B cell (primary cell): Measurements from ENCODE around the gene TIAM2. TPM values are rescaled to one million over a fixed set of nuclear protein-coding genes. Genes with fewer than 3 reads are reported as not detected.

ENCODE experiments used
- ATAC-seq: fragments of 200-7000 bp; cut with Tn5 transposase; one replicate; pipeline ENCODE4 v1.10.0; 2021; ENCODE audit warnings: low read depth, mild to moderate bottlenecking, moderate number of reproducible peaks, moderate library complexity
- CTCF ChIA-PET: fragments of 350-600 bp; sonication (Branson Sonifier 250); formaldehyde crosslinking; loops from one replicate; lab custom pipeline; 2021; ENCODE audit warnings: antibody characterized with exemption, inconsistent platforms; lab: Charles Lee
- POLR2A ChIA-PET: fragments of 350-600 bp; sonication (Branson Sonifier 250); formaldehyde crosslinking; loops from one replicate; lab custom pipeline; 2021; ENCODE audit warnings: antibody characterized with exemption; lab: Charles Lee
- DNase-seq: peaks from one replicate; pipeline ENCODE4 v3.0.0; 2013
- H2AFZ ChIP-seq: 2 replicates; pipeline ENCODE4 v1.6.1; 2012; ENCODE audit warnings: mild to moderate bottlenecking, low read depth, low read length; ENCODE audit not compliant: insufficient read depth, poor library complexity, severe bottlenecking
- H3K27ac ChIP-seq, 2 donors: 1 replicate in 1 of 2; 2 replicates in 1 of 2; pipeline ENCODE4 v1.5.1; 2012 to 2013; ENCODE audit warnings: low read length in 2 of 2, mild to moderate bottlenecking in 2 of 2, moderate library complexity in 1 of 2
- H3K27me3 ChIP-seq, 4 experiments: fragments of 200-600 bp in 1 of 4; sonication (generic) in 1 of 4; replicated peaks in 1 of 4; 1 replicate in 2 of 4; 2 replicates in 2 of 4; pipeline versions ENCODE4 v1.6.1 to v1.7.0; 2013 to 2016; ENCODE audit warnings: low read length in 3 of 4, mild to moderate bottlenecking in 2 of 4, mixed read lengths in 1 of 4, moderate library complexity in 1 of 4; ENCODE audit not compliant: insufficient read depth in 4 of 4, control insufficient read depth in 3 of 4; ENCODE audit errors: control extremely low read depth in 1 of 4
- H3K36me3 ChIP-seq, 2 experiments: replicated peaks in 1 of 2; 1 replicate in 1 of 2; 2 replicates in 1 of 2; pipeline versions ENCODE4 v1.6.1 to v1.7.1; 2013; ENCODE audit warnings: low read length in 1 of 2; ENCODE audit not compliant: insufficient read depth in 2 of 2, control insufficient read depth in 1 of 2; ENCODE audit errors: control extremely low read depth in 1 of 2, extremely low read depth in 1 of 2
- H3K4me1 ChIP-seq, 2 donors: fragments of 200-600 bp in 1 of 2; sonication (generic) in 1 of 2; 1 replicate in 1 of 2; 2 replicates in 1 of 2; pipeline versions ENCODE4 v1.5.1 to v1.6.1; 2013 to 2017; ENCODE audit warnings: low read length in 2 of 2; ENCODE audit not compliant: control insufficient read depth in 2 of 2, insufficient read depth in 2 of 2
- H3K4me2 ChIP-seq: replicated peaks from 2 replicates; pipeline ENCODE3; 2012; ENCODE audit warnings: mild to moderate bottlenecking, low read depth, low read length; ENCODE audit not compliant: poor library complexity, severe bottlenecking
- H3K4me3 ChIP-seq, 5 experiments: fragments of 200-600 bp in 1 of 5; sonication (generic) in 1 of 5; 1 replicate in 3 of 5; 2 replicates in 2 of 5; pipeline versions ENCODE4 v1.5.1 to v1.7.0; 2011 to 2016; ENCODE audit warnings: low read length in 4 of 5, mild to moderate bottlenecking in 4 of 5, low read depth in 2 of 5, control low read depth in 1 of 5, moderate library complexity in 1 of 5; ENCODE audit not compliant: insufficient read depth in 1 of 5; ENCODE audit errors: control extremely low read depth in 1 of 5, extremely low read depth in 1 of 5
- H3K79me2 ChIP-seq: fragments of 200-600 bp; sonication (generic); one replicate; pipeline ENCODE4 v1.6.0; 2016; ENCODE audit warnings: low read length; ENCODE audit not compliant: control insufficient read depth, insufficient read depth
- H3K9ac ChIP-seq: fragments of 200-600 bp; sonication (generic); 2 replicates; pipeline ENCODE4 v1.6.1; 2017; ENCODE audit warnings: mild to moderate bottlenecking, low read length, moderate library complexity
- H3K9me3 ChIP-seq, 3 donors: one replicate each; pipeline versions ENCODE4 v1.6.1 to v1.7.1; 2013; ENCODE audit warnings: low read length in 2 of 3; ENCODE audit not compliant: control insufficient read depth in 2 of 3, insufficient read depth in 1 of 3; ENCODE audit errors: control extremely low read depth in 1 of 3
- H4K20me1 ChIP-seq: 2 replicates; pipeline ENCODE4 v1.6.0; 2012; ENCODE audit warnings: mild to moderate bottlenecking, low read length; ENCODE audit not compliant: insufficient read depth, control insufficient read depth, poor library complexity, severe bottlenecking
- H3K27ac Mint-ChIP-seq: one replicate; pipeline ENCODE4 v1.8.0; 2021; ENCODE audit warnings: mixed read lengths
- H3K27me3 Mint-ChIP-seq: one replicate; pipeline ENCODE4 v1.8.0; 2021; ENCODE audit warnings: mixed read lengths
- H3K4me1 Mint-ChIP-seq: one replicate; pipeline ENCODE4 v1.8.0; 2021; ENCODE audit warnings: mixed read lengths
- H3K4me3 Mint-ChIP-seq: one replicate; pipeline ENCODE4 v1.8.0; 2021; ENCODE audit warnings: mixed read lengths
- H3K9me3 Mint-ChIP-seq: one replicate; pipeline ENCODE4 v1.8.0; 2022; ENCODE audit warnings: mixed read lengths; ENCODE audit not compliant: insufficient read depth
- CTCF ChIP-seq: fragments of 200-600 bp; IDR thresholded peaks from one replicate; pipeline ENCODE4 v1.8.0; 2022; ENCODE audit warnings: antibody characterized with exemption, mild to moderate bottlenecking
- EZH2 ChIP-seq: IDR thresholded peaks from 2 replicates; pipeline ENCODE4 v1.6.1; 2012; ENCODE audit warnings: borderline replicate concordance, low read depth, mild to moderate bottlenecking, moderate library complexity, low read length; ENCODE audit not compliant: insufficient read depth, poor library complexity, severe bottlenecking
- WGBS: methylation state at CpG from one replicate; pipeline ENCODE4 v1.1.5; 2013; ENCODE audit warnings: missing lambda C conversion rate; ENCODE audit not compliant: insufficient coverage; 5-methylcytosine and 5-hydroxymethylcytosine counted together
- intact Hi-C: fragments of 100-400 bp; cut with micrococcal nuclease; formaldehyde crosslinking; loops from one replicate; pipeline ENCODE4 v1.10.0; 2022
- polyA plus RNA-seq: library from polyadenylated mRNA; depleted of rRNA; stranded (reverse); fragments of >200 nt; gene quantifications from 2 replicates; pipeline ENCODE4 v1.2.3, GENCODE V29; 2012
- total RNA-seq, 2 donors: library from RNA; stranded (reverse); fragments of 120-200 nt in 1 of 2; gene quantifications; 1 replicate in 1 of 2; 2 replicates in 1 of 2; pipeline versions ENCODE4 v1.2.3 to v1.2.4, GENCODE V29; 2013 to 2022

TIAM2 gene
- total and polyA plus RNA-seq, 2 donors (not counting 1 experiment from before 2014, with no cell fraction given) = 13.1 to 18.8 TPM

GRCh38 chr6:155256122-155256795, 261.1 kb downstream of the TIAM2 start:
- Mint-ChIP-seq H3K27me3 (no peaks in the 10 kb centered on the region), H3K4me1 (no peaks in the 10 kb centered on the region), H3K27ac (no peak overlapping the region), H3K4me3 (no peak overlapping the region), H3K9me3 (no peaks in the 10 kb centered on the region)
- Histone ChIP-seq H3K79me2 (no peaks in the 10 kb centered on the region), H3K4me2 (no peak overlapping the region), H2AFZ (no peak overlapping the region), H3K27me3 (no peaks in the 10 kb centered on the region), H3K36me3 (peaks cover 6 to 70% of the 10 kb centered on the region in 2 experiments), H3K9ac (no peak overlapping the region), H3K27ac (no peak overlapping the region), H4K20me1 (no peaks in the 10 kb centered on the region), H3K9me3 (no peaks in the 10 kb centered on the region), H3K4me3 (no peak overlapping the region), H3K4me1 (no peaks in the 10 kb centered on the region)
- DNase-seq (no peak), ATAC-seq (no peak)
- ChIA-PET CTCF (interaction anchor here (1.1 kb wide), 1 partner anchor 8 kb away, joined by 3 read pairs; no protein-coding TSS in a partner anchor), POLR2A (interaction anchor here (0.7 kb wide), 1 partner anchor 345 kb away, joined by 3 read pairs; no protein-coding TSS in a partner anchor)
- TF ChIP-seq EZH2 = no peak
- no peak for TF ChIP-seq CTCF
- 98% methylated on average over 13 of the region's 13 CpGs for WGBS
- intact Hi-C loops = no loop called here

GRCh38 chr6:155257796-155258195, 262.7 kb downstream of the TIAM2 start:
- ChIA-PET POLR2A (no interaction called here), CTCF (interaction anchor here (1.5 kb wide), 1 partner anchor 15 kb away, joined by 4 read pairs; no protein-coding TSS in a partner anchor)
- Histone ChIP-seq H3K9ac (no peak overlapping the region), H3K36me3 (peaks cover 10 to 73% of the 10 kb centered on the region in 2 experiments), H3K4me3 (no peak overlapping the region), H3K79me2 (no peaks in the 10 kb centered on the region), H2AFZ (no peak overlapping the region), H3K4me2 (no peak overlapping the region), H3K27me3 (no peaks in the 10 kb centered on the region), H3K9me3 (no peaks in the 10 kb centered on the region), H3K4me1 (peaks cover 3 to 5% of the 10 kb centered on the region in 2 donors), H4K20me1 (no peaks in the 10 kb centered on the region), H3K27ac (no peak overlapping the region)
- H3K4me3 Mint-ChIP-seq = no peak overlapping the region
- H3K27me3 Mint-ChIP-seq = no peaks in the 10 kb centered on the region
- H3K9me3 Mint-ChIP-seq = no peaks in the 10 kb centered on the region
- 100% methylated on average over 2 of the region's 9 CpGs for WGBS
- DNase-seq (no peak), ATAC-seq (no peak)
- peaks cover 10% of the 10 kb centered on the region for H3K4me1 Mint-ChIP-seq
- TF ChIP-seq EZH2 (no peak), CTCF (no peak)
- H3K27ac Mint-ChIP-seq = no peak overlapping the region
- intact Hi-C loops = no loop called here
